SH-SY5Y (cell line): ENCODE data around the gene TMEM9B.

ENCODE experiments used
- GATA2 ChIP-seq: IDR thresholded peaks from 2 replicates; pipeline ENCODE4 v1.6.1; 2011; ENCODE audit warnings: mild to moderate bottlenecking, low read depth, low read length
- GATA3 ChIP-seq: IDR thresholded peaks from 2 replicates; pipeline ENCODE4 v1.6.1; 2011; ENCODE audit warnings: low read depth, mild to moderate bottlenecking, low read length, moderate library complexity

DNA sequence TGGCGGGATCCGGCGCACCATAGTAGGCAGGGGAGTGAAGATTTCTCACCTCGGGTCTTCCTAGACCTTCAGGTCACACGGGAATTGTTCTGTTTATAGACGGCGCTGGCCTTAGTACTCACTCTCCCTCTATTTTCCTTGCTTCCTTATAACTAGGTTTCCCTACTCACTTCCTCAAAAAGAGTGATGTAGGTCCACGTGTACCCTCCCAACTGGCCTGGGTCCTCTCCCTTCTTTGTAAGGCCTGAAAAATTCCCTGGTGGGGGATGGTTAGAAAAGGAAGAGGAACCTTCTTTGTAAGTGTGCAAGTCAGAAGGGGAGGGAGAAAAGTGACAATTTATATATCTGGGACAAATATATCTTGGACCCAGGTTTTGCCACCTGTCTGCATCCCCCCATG is 2.9 kb upstream of the TMEM9B start:
- TF ChIP-seq GATA3 (no peak), GATA2 (no peak)
